GM19328 (cell line): Measurements from ENCODE around the gene IPO13.
A peak's percentile ranks its signal among the peaks of the same experiment; 100 is the strongest.

Source experiments
- ATAC-seq: cut with Tn5 transposase; IDR thresholded peaks from one replicate; pipeline ENCODE4 v1.9.1; 2021; ENCODE audit warnings: mild to moderate bottlenecking, moderate library complexity; ENCODE audit not compliant: unreplicated experiment

Gene IPO13

DNA sequence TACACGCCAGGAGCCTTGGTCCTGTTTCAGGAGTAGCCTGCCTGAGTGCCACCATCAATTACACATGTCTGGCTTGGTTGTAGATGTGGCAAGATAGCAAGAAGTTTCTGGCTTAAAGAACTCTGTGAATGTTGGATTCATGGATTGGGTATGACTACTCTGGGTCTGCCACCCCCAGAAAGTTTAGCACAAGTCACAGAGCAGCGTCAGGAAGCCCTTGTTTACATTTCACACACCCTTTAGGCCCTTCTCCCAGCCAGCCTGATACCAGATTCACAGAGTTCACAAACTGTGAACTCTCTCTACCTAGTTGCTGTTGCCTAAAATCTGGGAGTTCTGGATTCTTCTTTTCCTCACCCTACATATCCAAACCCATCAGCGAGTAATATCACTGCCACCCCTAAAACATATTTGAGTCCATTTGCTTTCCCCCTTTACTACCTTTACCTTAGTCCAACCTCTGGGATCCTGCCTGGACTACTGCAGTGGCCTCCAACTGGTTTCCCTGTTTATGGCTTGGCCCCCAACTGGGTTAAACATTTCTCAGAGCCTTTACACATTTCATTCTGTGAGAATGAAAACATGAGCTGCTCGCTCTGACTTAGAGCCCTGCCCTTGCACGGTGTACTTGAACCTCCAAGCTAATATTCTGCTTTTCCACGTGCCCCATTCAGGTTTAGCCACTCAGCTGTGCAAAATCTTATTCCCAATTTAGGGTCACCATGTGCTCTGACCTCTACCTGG lies 40.6 kb downstream of the IPO13 start:
- no peak for ATAC-seq

DNA sequence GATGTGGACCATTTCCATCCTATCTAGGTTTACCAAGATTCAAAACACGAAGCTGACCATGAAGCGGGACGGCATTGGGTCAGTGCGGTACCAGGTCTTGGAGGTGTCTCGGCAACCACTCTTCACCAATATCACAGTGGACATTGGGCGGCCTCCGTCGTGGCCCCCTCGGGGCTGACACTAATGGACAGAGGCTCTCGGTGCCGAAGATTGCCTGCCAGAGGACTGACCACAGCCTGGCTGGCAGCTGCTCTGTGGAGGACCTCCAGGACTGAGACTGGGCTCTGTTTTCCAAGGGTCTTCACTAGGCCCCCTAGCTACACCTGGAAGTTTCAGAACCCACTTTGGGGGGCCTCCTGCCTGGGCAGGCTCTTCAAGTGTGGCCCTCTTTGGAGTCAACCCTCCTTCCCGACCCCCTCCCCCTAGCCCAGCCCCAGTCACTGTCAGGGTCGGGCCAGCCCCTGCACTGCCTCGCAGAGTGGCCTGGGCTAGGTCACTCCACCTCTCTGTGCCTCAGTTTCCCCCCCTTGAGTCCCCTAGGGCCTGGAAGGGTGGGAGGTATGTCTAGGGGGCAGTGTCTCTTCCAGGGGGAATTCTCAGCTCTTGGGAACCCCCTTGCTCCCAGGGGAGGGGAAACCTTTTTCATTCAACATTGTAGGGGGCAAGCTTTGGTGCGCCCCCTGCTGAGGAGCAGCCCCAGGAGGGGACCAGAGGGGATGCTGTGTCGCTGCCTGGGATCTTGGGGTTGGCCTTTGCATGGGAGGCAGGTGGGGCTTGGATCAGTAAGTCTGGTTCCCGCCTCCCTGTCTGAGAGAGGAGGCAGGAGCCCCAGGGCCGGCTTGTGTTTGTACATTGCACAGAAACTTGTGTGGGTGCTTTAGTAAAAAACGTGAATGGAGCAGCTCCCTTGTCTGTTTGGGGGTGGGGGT lies 43.8 kb downstream of the IPO13 start:
- ATAC-seq = no peak

DNA sequence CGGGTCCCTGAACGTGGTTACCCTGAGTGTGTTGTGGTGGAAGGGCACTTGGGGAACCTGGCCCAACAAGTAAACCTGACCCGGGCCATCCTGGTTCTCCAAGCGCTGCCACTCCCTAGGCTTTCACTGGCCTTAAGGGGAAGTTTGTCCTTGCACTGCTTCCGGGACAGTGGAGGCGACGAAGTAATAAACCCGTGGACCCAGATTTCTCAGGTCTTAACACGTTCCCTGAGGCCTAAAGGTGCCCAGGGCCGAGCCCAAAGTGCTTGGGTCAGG lies 44.4 kb downstream of the IPO13 start:
- ATAC-seq = no peak

DNA sequence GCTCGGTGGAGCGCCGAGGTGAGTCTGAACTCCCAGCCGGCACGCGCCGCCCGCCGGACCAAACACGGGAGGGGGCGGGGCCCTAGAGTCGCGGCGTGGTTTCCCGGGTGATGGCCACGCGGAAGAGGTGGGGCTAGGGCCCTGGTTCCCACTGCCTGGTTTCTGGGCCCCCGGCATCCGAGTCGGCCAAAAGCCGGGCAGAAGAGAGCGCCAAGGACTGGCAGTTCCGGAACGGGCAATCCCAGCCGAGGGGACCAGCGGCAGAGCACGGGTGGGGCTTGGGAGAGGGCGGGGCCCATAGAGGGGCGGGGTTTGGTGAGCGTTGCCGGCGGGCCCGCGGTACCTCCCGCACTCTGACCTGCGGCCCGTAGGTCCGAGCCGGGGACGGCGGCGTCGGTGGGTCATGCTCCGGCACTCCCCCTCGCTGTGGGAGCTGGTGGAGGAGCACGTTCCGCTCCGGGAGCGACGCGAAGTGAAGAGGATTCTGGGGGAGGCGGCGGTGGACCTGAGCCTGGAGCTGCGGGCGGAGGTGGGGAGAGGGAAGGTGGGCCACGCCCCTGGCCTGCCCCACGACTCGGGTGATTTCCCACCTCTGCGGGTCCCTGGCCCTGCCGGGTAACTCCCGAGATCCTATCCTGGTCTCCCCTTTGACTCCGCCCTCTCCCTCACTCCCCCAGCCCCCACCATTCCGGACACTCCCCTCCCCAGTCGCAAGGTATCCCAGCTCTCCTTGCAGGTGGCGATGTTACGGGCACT lies 44.9 kb downstream of the IPO13 start, which contains the start of gene CCDC24:
Gene CCDC24 (plus strand): TSS at position 124 of the 756 bp plus-strand sequence. CDS start 280 bp downstream, at position 404.
- ATAC-seq = peak; percentile 80

DNA sequence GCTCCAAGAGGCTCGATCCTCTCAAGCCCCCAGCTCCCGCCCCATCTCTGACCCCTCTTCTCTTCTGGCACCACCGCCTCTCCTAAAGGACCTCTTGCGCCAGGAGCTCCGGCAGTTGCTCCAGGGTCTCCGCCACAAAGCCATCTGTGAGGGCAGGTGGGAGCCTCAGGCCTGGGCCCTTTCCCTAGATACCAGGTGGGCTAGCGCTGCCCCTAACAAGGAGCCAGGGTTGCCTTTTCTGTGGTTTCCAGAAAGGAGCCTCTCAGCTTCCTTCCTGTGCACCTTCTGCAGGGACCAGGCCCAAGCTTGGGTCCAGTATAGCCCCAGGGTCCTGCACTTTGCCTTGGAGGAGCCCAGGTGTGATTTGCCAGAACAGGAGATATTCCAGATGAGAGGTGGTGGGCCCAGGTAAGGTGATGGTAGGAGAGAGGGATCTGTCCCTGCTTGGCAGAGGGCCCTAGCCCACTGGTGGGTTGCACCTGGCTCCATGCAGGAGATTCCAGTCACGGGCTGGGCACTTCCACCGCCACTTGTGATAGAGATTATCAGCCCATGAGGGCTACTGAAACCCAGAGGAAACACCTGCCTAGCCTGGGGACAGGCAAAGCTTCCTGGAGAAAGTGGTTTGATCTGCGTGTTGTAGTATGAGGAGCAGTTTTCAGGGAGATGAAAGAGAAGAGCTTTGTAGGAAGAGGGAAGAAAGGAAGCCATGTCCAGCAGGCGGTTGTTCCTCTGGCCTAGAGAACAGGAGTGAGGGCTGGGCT lies 45.7 kb downstream of the IPO13 start:
- ATAC-seq = no peak

DNA sequence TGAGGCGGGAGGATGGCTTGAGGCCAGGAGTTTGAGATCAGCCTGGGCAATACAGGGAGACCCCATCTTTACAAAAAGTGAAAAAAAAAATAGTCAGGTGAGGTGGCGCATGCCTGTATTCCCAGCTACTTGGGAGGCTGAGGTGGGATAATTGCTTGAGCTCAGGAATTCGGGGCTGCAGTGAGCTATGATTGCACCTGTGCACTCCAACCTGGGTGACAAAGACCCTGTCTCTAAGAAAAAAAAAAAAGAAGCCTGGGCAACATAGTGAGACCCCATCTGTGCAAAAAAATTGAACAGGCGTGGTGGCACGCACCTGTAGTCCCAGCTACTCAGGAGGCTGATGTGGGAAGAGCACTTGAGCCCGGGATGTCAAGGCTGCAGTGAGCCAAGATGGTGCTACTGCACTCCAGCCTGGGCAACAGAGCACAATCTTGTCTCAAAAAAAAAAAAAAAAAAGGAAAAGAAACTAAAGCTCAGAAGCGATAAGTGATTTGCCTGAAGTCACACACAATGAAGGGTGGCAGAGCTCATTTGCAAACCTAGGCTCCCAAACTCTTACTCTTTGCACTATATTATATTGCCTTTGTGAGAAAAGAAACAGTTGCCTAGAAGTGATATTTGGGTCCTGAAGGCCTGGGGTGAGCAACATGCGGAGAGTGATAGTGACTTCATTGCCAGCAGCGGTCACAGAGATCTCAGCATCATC lies 46.6 kb downstream of the IPO13 start:
- ATAC-seq = no peak

DNA sequence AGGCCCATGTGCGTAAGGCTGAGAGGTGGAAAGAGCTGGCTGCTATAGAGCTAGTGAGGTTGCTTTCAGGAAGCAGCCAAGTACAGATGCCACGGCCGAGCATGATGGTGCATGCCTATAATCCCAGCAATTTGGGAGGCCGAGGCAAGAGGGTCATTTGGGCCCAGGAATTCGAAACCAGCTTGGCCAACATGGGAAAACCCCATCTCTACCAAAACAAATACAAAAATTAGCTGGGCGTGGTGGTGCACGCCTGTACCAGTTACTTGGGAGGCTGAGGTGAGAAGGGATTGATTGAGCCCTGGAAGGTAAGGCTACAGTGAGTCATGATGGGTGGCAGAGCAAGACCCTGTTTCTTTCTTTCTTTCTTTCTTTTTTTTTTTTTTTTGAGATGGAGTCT lies 47.3 kb downstream of the IPO13 start:
- no peak for ATAC-seq

DNA sequence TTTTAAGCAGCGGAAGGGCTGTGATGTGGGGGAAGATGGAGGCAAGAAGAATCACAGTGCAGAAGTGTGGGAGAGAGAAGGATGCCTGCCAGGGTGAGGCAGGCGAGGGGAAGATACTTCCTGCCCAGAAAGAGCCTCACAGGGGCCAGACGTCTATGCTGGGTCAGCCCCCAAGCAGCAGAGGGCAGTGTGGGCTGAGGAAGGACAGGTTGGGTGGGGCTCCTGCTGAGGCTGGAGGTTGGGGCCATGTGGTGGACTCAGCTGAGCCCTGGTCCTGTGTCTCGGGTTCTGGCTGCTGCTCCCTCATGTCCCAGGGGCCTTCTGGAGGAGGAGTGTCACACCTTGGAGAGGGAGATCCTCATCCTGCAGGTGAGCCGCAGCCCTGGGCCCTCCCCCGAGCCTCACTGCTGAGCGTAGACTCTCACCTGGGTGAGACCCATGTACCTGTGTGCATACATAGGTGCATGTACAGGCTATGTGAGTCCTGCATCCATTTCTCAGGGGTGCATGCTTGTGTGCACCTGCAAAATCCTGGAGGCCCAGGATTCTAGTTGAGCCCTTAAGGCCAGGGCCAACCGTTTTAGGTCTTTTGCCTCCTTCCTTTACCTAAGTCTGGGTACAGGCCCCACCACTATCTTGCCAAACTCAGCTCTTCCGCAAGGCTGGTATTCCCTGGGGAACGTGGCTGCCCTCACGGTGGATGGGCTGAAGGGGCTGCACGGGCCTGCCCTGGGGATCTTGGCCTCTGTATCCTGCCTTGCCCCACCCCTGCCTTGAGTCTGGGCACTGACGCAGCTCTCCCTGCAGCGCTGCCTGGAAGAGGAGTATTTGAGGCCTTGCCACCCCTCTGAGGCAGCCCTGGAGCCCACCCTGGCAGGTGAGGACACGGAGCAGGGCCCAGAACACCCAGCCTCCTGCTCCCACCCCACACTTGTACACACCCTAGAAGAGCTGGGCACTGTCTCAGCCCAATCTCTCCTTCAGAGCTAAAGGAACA lies 48.3 kb downstream of the IPO13 start:
- no peak for ATAC-seq

DNA sequence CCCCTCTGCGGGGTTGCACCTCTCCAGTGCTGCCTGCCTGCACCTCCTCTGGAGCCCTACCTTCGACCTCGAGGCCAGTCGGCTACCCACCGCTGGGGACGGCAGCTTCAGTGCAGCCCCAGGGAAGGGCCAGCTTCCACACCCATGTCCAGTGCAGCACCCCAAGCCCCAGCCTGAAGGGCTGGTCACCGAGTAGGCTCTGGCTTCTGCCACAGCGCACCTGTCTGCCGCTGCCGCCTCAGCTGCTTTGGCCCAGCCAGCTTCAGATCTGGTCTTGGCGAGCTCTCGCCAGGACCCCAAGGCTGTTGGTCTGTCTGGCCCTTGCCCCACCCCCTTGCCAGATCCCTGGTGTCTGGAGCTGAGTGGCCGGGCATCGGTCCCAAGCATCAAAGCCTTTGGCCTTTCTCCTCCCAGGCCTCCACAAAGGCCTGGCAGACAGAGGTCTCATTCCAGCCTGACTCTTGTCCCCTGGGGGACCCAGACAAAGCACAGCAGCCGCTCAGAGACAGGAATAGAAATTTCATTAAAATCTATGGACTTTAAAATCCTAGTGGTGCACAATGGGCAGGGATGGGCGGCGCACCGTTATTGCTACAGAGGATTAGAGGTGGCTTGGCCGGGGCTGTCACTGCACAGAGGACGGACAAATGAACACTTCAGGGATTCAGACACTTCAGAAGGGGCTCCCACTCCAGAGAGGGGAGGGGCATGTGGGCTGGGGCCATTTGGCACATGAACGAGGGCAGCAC lies 49.4 kb downstream of the IPO13 start:
- no peak for ATAC-seq

DNA sequence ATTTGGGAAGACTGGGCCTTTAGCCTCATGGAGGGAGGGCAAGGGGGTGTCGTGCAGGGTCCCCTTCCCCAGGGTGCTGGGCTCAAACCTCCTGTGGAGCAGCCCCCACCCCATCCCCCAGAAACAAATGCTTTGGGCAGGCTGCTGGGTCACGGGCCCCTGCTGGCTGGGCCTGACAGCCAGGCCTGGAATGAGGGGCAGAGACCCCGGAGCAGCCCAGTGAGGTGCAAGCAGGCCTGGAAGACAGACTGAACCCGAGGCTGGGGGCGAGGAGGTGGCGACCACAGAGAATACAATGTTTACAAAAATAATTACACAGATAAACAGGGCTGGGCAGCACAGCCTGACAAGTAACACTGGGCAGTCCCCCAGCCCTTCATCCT lies 50.0 kb downstream of the IPO13 start:
- no peak for ATAC-seq

DNA sequence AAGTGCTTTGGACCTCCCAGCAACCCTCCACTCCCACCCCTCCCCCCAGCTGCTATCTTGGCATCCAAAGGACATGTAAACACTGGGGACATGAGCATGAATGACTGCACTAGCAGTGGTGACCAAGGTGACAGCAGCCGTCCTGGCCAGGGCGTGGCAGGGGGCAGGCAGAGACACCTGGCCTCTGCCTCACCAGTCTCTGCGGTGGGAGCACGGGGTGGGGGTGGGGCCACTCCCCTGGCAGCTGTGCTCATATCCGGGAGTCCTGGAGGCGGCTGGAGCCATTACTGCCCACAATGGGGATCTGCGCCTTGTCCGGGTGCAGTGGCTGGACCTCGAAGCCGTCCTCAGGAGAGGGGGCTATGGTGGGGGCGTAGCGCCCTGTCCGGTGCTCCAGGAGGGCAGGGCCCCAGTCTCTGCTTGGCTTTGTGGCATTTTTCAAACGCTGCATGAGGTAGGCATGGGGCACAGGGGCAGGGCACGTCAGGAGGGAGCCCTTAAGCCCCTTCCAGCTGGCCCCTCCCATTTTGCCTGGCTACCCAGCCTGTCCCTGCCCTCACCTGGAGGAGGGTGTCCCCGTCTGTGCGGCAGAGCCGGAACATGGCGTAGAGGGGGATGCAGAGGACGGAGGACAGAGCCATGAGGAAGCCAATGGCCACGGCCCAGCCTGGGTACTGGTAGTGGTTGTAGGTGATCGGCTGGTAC lies 50.7 kb downstream of the IPO13 start:
- ATAC-seq = no peak

DNA sequence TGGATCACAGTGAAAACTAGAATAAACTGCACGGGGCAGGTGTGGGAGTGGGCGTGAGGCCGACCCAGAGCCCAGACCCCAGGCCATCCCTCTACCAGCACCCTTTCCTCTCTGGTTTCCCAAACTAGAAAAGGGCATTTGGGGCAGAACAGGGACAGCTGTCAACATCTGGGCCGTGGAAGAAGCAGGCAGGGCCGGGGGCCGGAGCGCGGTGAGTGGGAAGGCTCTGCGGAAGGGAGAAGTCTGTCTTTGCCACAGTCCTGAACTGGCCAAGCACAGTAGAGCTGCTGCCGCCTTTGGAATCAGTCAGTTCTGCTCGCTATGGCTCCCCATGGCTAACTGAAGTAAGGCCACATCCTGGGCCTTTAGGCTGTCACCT lies 51.2 kb downstream of the IPO13 start:
- ATAC-seq = no peak

DNA sequence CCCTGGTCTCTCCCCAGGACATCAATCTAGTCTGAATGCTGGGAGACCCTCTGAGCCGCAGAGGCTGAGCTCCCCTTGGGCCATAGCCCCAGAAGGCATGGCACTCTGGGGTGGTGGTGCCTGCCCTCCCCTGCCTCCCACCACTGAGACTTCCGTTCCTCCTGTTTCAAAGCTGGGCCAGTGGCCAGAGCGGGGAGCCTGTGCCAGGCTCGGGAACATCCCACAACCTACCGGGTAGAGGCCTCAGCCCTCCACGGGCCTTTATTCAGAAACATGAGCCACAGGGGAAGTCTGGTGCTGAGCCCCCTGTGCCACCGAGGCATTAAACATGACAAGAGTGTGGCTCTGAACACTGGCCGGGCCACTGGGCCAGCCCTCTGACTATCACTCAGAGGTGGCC lies 52.7 kb downstream of the IPO13 start:
- no peak for ATAC-seq

DNA sequence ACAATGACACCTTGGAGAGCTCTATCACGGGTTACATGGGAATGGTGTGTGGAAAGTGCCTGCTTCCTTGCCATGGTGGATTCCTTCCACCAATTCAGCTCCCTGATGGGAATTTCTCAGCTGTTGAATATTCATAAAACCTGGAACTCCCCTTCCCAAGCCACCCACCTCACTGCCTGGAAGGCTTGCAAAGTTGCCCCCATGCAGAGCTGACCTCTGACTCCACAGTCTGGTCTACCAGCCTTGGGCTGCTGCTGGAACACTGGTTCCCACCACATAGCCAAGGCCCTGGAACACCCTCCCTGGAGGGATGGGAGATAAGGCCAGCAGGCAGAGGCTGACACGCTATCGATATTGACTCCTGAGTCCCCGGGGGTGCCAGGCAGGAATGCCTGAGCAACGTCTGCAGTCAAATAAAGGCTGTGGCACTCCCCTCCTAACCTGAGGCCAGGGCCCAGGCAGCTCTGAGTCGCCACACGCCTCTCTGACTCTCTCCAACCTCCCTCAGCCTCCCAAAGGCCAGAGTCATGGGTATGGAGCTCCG lies 53.4 kb downstream of the IPO13 start:
- no peak for ATAC-seq

DNA sequence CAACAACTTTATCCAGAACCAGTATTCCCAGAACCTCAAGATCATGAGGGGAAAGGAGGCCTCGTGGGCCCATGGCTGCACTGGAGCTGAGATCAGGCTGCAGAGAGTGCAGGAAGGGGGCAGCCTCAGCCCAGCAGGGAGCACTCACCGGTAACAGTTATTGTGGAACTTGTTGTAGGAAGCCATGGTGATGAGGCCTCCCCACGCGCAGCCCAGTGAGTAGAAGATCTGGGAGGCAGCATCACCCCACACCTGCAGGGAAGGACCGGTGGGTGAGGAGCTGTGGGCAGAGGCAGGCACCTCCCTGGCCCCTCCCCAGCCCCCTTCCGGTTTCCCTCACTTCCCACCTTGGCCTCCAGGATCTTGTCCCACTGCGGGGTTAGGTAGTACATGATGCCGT lies 55.4 kb downstream of the IPO13 start:
- ATAC-seq = no peak

DNA sequence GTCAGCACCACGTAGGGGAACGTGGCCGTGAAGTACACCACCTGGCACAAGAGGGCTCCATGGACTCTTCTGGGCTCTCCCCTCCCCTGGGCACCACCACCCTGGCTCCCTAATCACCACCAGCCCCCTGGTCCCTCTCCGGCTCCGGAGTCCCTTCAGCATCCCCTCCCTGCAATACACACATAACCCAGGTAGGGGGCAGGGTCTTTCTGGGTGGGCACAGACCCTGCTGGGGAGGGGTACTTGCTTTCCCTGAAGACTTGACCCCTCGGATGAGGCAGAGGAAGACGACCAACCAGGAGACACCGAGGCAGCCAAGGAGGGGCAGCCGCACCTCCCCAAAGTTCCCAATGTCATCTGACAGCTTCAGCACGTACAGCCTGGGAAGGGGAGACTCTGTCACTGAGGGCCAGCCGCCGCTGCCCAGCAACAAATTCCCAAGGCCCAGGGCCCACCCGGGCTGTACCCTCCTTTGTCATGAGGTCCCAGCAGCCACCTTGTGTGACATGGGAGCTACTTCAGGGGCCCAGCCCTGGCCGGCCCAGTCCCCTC lies 55.9 kb downstream of the IPO13 start:
- no peak for ATAC-seq

DNA sequence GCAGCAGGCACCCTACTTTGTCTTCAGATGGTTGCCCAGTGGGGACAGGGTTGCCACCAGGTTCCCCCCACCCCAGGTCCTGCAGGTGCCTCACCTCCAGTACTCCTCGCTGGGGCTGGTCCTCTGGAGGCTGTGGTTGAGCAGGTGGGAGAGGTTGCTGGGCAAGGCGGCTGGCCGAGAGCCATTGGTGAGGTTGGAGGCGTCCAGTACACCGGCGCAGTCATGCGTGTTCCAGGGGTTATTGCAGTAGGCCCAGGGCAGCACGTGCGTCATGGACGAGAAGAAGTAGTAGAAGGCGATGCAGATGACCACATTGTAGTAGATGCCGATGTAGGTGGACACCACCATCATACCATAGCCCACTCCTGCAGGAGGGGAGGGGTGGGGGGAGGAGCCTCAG lies 61.5 kb downstream of the IPO13 start:
- no peak for ATAC-seq
